GM12872 (cell line): ENCODE data around the gene WAC.

Experiments used
- CTCF ChIP-seq: IDR thresholded peaks from 3 replicates; pipeline ENCODE4 v1.5.1; 2011; ENCODE audit warnings: low read depth, mild to moderate bottlenecking, low read length, moderate library complexity; ENCODE audit not compliant: insufficient read depth

The WAC gene

GRCh38 chr10:28552775-28553174, 19.9 kb downstream of the WAC start:
- no peak for TF ChIP-seq CTCF

DNA sequence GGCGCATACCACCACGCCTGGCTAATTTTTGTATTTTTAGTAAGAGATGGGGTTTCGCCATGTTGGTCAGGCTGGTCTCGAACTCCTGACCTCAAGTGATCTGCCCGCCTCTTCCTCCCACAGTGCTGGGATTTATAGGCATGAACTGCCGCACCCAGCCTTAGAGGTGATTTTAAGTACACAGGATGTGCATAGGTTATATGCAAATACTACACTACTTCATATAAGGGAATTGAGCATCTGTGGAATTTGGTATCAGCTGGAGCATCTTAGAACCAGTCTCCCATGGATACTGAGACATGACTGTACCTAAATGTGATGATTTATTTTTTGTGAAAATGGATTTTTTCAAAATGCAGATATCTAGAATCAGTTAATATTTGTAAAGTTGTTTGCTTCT, 21.1 kb downstream of the WAC start:
- no peak for TF ChIP-seq CTCF

DNA sequence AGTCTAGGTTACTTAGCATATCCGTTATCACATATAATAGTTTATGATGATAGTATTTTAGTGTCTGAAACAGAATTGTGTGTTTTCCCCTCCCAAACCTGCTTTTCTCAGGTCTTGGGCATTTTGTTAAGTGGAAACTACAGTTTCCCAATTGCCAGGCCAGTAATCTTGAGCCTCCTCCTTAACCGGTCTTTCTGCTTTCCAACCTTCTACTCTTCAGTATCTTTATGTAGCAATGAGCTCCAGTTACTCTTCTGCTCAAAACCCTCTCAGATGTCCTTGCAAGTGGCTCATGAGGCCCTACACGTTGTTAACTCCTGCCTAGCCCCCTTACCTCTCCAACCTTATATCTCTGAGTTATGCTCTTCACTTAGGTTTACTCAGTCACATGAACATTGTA, 22.0 kb downstream of the WAC start:
- TF ChIP-seq CTCF = no peak

- no peak for TF ChIP-seq CTCF
These were observed 22.4 kb downstream of the WAC start for GRCh38 chr10:28555358-28555757.

DNA sequence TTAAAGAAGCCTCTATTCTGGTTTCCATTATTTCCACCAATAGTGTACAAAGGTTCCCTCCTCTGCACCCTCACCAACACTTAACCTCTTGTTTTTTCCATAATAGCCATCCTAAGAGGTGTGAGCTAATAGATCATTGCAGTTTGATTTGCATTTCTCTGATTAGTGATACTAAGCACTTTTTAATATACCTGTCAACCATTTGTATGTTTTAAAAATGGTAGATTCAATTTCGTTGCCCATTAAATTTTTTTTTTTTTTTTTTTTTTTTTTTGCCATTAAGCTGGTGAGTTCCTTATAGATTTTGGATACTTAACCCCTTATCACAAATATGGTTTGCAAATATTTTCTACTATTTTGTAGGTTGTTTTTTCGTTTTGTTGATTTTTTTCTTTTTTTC, 23.2 kb downstream of the WAC start:
- no peak for TF ChIP-seq CTCF

DNA sequence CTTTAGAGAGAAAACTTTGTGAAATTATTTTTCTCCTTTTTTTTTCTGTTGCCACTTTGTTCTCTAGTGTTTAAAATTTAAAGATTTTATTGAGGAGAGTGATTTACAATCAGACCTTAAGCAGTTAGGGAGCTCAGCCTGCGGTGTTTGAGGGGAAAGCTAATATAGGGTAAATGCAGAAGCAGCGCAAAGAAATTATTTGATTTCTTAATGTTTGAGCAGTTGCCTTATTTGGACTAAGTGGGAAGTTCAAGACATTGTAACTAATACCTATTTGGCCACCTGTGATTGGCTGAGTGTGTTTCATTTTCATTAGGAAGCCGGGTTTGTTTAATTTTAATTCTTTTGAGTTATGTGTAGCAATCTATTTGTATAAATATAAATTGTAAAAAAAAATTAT, 25.3 kb downstream of the WAC start:
- no peak for TF ChIP-seq CTCF

DNA sequence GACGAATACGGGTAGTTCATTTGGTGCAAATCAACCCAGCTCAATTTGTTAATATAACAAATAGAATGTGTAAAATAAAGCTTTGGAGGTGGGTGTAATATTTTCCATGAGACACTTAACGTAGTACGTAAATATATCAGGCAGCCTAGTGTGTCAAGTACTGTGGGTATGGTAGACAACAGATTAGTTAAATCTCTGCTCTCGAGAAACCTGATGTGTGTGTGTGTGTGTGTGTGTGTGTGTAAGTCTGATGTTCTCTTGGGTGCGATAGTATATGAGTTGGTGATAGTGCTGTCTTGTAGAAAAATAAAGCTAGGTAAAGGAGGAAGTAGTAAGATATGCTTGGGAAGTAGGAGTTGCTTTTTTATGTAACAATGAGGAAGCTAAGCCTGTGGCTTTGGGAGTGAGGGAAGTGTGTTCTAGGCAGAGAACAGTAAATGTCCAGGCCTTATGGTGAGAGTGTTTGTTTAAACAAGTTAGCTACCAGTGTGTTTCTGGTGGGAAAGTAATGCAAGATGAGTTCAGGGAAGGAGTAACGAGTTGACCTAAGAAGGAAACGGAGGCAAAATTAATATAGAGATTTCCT, 26.1 kb downstream of the WAC start:
- TF ChIP-seq CTCF = no peak
